Measurements from ENCODE around the gene ERF. TPM values are rescaled to one million over a fixed set of nuclear protein-coding genes. Genes with fewer than 3 reads are reported as not detected.

The ERF gene
- total and polyA plus RNA-seq, 2 of the 8 experiments (the other 6 are each of a cell fraction or from before 2014, with no cell fraction given): 43.7 to 62.7 TPM

DNA sequence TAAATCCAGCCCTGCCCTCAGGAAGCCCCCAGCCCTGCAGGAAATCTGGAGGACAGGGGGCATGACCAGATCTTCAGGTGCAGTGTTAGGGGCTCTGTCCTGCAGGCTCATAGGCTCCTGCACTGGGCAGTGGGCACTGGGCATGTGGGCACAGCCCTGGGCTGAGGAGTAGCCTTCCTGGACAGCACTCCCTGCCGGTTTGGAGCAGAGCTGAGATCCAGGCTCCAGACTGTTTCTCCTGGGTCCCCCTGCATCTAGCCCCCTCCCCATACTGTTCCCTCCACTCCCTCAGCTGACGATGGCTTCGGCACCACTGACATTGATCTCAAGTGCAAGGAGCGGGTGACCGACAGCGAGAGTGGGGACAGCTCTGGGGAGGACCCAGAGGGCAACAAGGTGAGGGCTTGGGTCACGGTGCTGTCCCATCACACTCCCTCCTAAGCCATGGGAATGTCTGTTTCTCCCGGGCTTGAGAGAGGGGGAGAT is 34.7 kb upstream of the ERF start (continued):
- TF ChIP-seq, protein P1, sequence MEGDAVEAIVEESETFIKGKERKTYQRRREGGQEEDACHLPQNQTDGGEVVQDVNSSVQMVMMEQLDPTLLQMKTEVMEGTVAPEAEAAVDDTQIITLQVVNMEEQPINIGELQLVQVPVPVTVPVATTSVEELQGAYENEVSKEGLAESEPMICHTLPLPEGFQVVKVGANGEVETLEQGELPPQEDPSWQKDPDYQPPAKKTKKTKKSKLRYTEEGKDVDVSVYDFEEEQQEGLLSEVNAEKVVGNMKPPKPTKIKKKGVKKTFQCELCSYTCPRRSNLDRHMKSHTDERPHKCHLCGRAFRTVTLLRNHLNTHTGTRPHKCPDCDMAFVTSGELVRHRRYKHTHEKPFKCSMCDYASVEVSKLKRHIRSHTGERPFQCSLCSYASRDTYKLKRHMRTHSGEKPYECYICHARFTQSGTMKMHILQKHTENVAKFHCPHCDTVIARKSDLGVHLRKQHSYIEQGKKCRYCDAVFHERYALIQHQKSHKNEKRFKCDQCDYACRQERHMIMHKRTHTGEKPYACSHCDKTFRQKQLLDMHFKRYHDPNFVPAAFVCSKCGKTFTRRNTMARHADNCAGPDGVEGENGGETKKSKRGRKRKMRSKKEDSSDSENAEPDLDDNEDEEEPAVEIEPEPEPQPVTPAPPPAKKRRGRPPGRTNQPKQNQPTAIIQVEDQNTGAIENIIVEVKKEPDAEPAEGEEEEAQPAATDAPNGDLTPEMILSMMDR (IDR thresholded peaks at IDR 0.05; ENCODE audit: control extremely low read depth in 1 of 3, insufficient read depth in 1 of 3, low read depth in 1 of 3, low read length in 3 of 3): no peak
- TF ChIP-seq EP300 (IDR thresholded peaks at IDR 0.05; ENCODE audit: borderline replicate concordance in 1 of 2, low read depth in 2 of 2, low read length in 2 of 2): no peak
- TF ChIP-seq ZNF274 (IDR thresholded peaks at IDR 0.05; ENCODE audit: borderline replicate concordance, extremely low read depth, low read length): no peak
- TF ChIP-seq, protein P2, sequence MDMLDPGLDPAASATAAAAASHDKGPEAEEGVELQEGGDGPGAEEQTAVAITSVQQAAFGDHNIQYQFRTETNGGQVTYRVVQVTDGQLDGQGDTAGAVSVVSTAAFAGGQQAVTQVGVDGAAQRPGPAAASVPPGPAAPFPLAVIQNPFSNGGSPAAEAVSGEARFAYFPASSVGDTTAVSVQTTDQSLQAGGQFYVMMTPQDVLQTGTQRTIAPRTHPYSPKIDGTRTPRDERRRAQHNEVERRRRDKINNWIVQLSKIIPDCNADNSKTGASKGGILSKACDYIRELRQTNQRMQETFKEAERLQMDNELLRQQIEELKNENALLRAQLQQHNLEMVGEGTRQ (IDR thresholded peaks at IDR 0.05; ENCODE audit: low read length): no peak
- TF ChIP-seq TAF1 (IDR thresholded peaks at IDR 0.05; ENCODE audit: low read depth, low read length): no peak
- TF ChIP-seq EGR1 (IDR thresholded peaks at IDR 0.05; ENCODE audit: borderline replicate concordance, low read depth, low read length): no peak
- TF ChIP-seq CREB1 (IDR thresholded peaks at IDR 0.05): no peak
- TF ChIP-seq BCL11A (IDR thresholded peaks at IDR 0.05; ENCODE audit: low read depth in 2 of 2, low read length in 2 of 2): no peak
- TF ChIP-seq SIX5 (IDR thresholded peaks at IDR 0.05; ENCODE audit: low read depth, low read length): no peak
- no peak for TF ChIP-seq PHF8 (conservative IDR thresholded peaks at IDR 0.05; ENCODE audit: low read depth, low read length)
- TF ChIP-seq RNF2 (IDR thresholded peaks at IDR 0.05; ENCODE audit: borderline replicate concordance, low read depth, low read length, missing control alignments, poor library complexity, severe bottlenecking): no peak
